Caco-2 (cell line): ENCODE data around the gene CDH16. TPM values are rescaled to one million over a fixed set of nuclear protein-coding genes. Genes with fewer than 3 reads are reported as not detected.

Experiments
- BruUV-seq: library from RNA; stranded (reverse); fragments of 400-500 nt; replicated peaks from 2 replicates; lab custom pipeline; 2021; lab: Mats Ljungman, UMichigan
- CTCF ChIA-PET: fragments of 300-600 bp; sonication (Branson Sonifier 250); formaldehyde crosslinking; loops from one replicate; lab custom pipeline; 2022; ENCODE audit warnings: antibody characterized with exemption; lab: Charles Lee
- POLR2A ChIA-PET: fragments of 300-600 bp; sonication (Branson Sonifier 250); formaldehyde crosslinking; loops from one replicate; lab custom pipeline; 2022; ENCODE audit warnings: antibody characterized with exemption; lab: Charles Lee
- DNase-seq, 2 experiments: peaks; one replicate each; pipeline versions ENCODE4 v3.0.0 to v3.0.0-alpha.2; 2020 to 2022
- H3K27me3 ChIP-seq: replicated peaks from 2 replicates; pipeline ENCODE4 v1.6.0; 2011; ENCODE audit warnings: low read length; ENCODE audit not compliant: control insufficient read depth, insufficient read depth
- H3K36me3 ChIP-seq: 2 replicates; pipeline ENCODE4 v1.5.1; 2011; ENCODE audit warnings: low read length; ENCODE audit not compliant: control insufficient read depth, insufficient read depth
- H3K4me1 ChIP-seq: fragments of 250-450 bp; sonication (Bioruptor Pico); 2 replicates; pipeline ENCODE4 v1.5.1; 2020; ENCODE audit warnings: mild to moderate bottlenecking
- H3K4me3 ChIP-seq: 2 replicates; pipeline ENCODE4 v1.5.1; 2011; ENCODE audit warnings: low read depth, mild to moderate bottlenecking, control low read depth, low read length
- H3K9me3 ChIP-seq: fragments of 250-450 bp; sonication (Bioruptor Pico); 2 replicates; pipeline ENCODE4 v1.5.1; 2020; ENCODE audit warnings: mild to moderate bottlenecking, moderate library complexity
- H3K27ac Mint-ChIP-seq: one replicate; pipeline ENCODE4 v1.8.0; 2022; ENCODE audit warnings: mixed read lengths; ENCODE audit not compliant: unreplicated experiment
- H3K27me3 Mint-ChIP-seq: one replicate; pipeline ENCODE4 v1.8.0; 2022; ENCODE audit warnings: mixed read lengths; ENCODE audit not compliant: insufficient read depth, unreplicated experiment
- H3K36me3 Mint-ChIP-seq: one replicate; pipeline ENCODE4 v1.8.0; 2022; ENCODE audit warnings: mild to moderate bottlenecking, mixed read lengths; ENCODE audit not compliant: insufficient read depth, unreplicated experiment
- H3K4me1 Mint-ChIP-seq: one replicate; pipeline ENCODE4 v1.8.0; 2022; ENCODE audit warnings: low read depth, mixed read lengths; ENCODE audit not compliant: unreplicated experiment
- H3K4me3 Mint-ChIP-seq: one replicate; pipeline ENCODE4 v1.8.0; 2022; ENCODE audit warnings: mild to moderate bottlenecking, moderate library complexity, mixed read lengths; ENCODE audit not compliant: unreplicated experiment
- H3K9me3 Mint-ChIP-seq: one replicate; pipeline ENCODE4 v1.8.0; 2022; ENCODE audit warnings: mixed read lengths; ENCODE audit not compliant: unreplicated experiment
- CTCF ChIP-seq, 2 experiments: fragments of 200-600 bp in 1 of 2; IDR thresholded peaks; 1 replicate in 1 of 2; 2 replicates in 1 of 2; pipeline versions ENCODE4 v1.5.1 to v1.8.0; 2011 to 2022; ENCODE audit warnings: antibody characterized with exemption in 1 of 2, control low read depth in 1 of 2, inconsistent platforms in 1 of 2, low read depth in 1 of 2, low read length in 1 of 2, mild to moderate bottlenecking in 1 of 2, moderate library complexity in 1 of 2; ENCODE audit not compliant: insufficient read depth in 1 of 2, severe bottlenecking in 1 of 2, unreplicated experiment in 1 of 2
- intact Hi-C: fragments of 100-400 bp; cut with micrococcal nuclease; formaldehyde crosslinking; loops from one replicate; pipeline ENCODE4 v1.10.0; 2022; ENCODE audit not compliant: unreplicated experiment
- total RNA-seq: library from RNA; stranded (reverse); gene quantifications from 2 replicates; pipeline ENCODE4 v1.2.3, GENCODE V29; 2022

Gene CDH16
- total RNA-seq, 1 experiment from 2014 or later = 0.48 TPM

GRCh38 chr16:66931665-66932064, 13.0 kb upstream of the CDH16 start:
- Mint-ChIP-seq H3K4me1 (peaks cover 19% of the 10 kb centered on the region), H3K27me3 (no peaks in the 10 kb centered on the region), H3K9me3 (no peaks in the 10 kb centered on the region), H3K27ac (no peak overlapping the region), H3K4me3 (no peak overlapping the region), H3K36me3 (peaks cover 17% of the 10 kb centered on the region)
- Histone ChIP-seq H3K36me3 (no peaks in the 10 kb centered on the region), H3K9me3 (no peaks in the 10 kb centered on the region), H3K4me3 (no peak overlapping the region), H3K4me1 (peaks cover 8% of the 10 kb centered on the region), H3K27me3 (no peaks in the 10 kb centered on the region)
- intact Hi-C loops = no loop called here
- ChIA-PET CTCF (no interaction called here), POLR2A (interaction anchor here (0.6 kb wide), 1 partner anchor 19 kb away, joined by 3 read pairs; no protein-coding TSS in a partner anchor)
- BruUV-seq = no TSS peak
- DNase-seq = no peak
- no peak for TF ChIP-seq CTCF (IDR thresholded peaks at IDR 0.05; ENCODE audit: insufficient read depth in 1 of 2, low read depth in 1 of 2, low read length in 1 of 2, severe bottlenecking in 1 of 2, unreplicated experiment in 1 of 2)

GRCh38 chr16:66930189-66930588, 11.5 kb upstream of the CDH16 start:
- Mint-ChIP-seq H3K9me3 (no peaks in the 10 kb centered on the region), H3K27me3 (peaks cover 5% of the 10 kb centered on the region), H3K4me1 (peaks cover 15% of the 10 kb centered on the region), H3K27ac (no peak overlapping the region), H3K4me3 (no peak overlapping the region), H3K36me3 (peaks cover 17% of the 10 kb centered on the region)
- intact Hi-C loops = no loop called here
- Histone ChIP-seq H3K4me3 (no peak overlapping the region), H3K9me3 (no peaks in the 10 kb centered on the region), H3K4me1 (peaks cover 7% of the 10 kb centered on the region), H3K27me3 (no peaks in the 10 kb centered on the region), H3K36me3 (no peaks in the 10 kb centered on the region)
- no peak for DNase-seq
- no TSS peak for BruUV-seq
- ChIA-PET CTCF (interaction anchor here (1.0 to 1.1 kb wide), 3 partner anchors 11 to 35 kb away, joined by 3 to 4 read pairs (median 4); partner anchors contain the start of gene CDH16), POLR2A (no interaction called here)
- TF ChIP-seq CTCF (IDR thresholded peaks at IDR 0.05; ENCODE audit: insufficient read depth in 1 of 2, low read depth in 1 of 2, low read length in 1 of 2, severe bottlenecking in 1 of 2, unreplicated experiment in 1 of 2) = no peak

- no peaks in the 10 kb centered on the region for H3K9me3 ChIP-seq
- DNase-seq = peak in 1 of 2 experiments; percentile 58
- Mint-ChIP-seq H3K27me3 (peaks cover 5% of the 10 kb centered on the region), H3K9me3 (no peaks in the 10 kb centered on the region), H3K4me3 (no peak overlapping the region), H3K27ac (no peak overlapping the region), H3K4me1 (peaks cover 11% of the 10 kb centered on the region), H3K36me3 (peaks cover 9% of the 10 kb centered on the region)
- intact Hi-C loops = no loop called here
- no peaks in the 10 kb centered on the region for H3K36me3 ChIP-seq
- ChIA-PET POLR2A (no interaction called here), CTCF (interaction anchor here (0.7 to 2.8 kb wide), 9 partner anchors 9 to 116 kb away, joined by 3 to 36 read pairs (median 6); partner anchors contain the start of genes CDH16, NAE1 and PDP2)
- H3K4me3 ChIP-seq = no peak overlapping the region
- TF ChIP-seq CTCF (IDR thresholded peaks at IDR 0.05; ENCODE audit: insufficient read depth in 1 of 2, low read depth in 1 of 2, low read length in 1 of 2, severe bottlenecking in 1 of 2, unreplicated experiment in 1 of 2) = peak; percentile 10 to 57
- BruUV-seq = no TSS peak
- H3K27me3 ChIP-seq = no peaks in the 10 kb centered on the region
- H3K4me1 ChIP-seq = peaks cover 13% of the 10 kb centered on the region
These were observed 10.2 kb upstream of the CDH16 start for GRCh38 chr16:66928702-66929388.
